Stimulated activated naive CD8-positive, alpha-beta T cell treated with anti-CD3 and anti-CD28 coated beads, Interleukin-15, Interleukin-2, amounts not matched to agents 100 U/mL and 50 U/mL, for 24 hours (primary cell): ENCODE data around the gene C11orf65.

Experiments used
- ATAC-seq: fragments of 150-1000 bp; cut with Tn5 transposase; one replicate; pipeline ENCODE4 v1.10.0; 2021
- DNase-seq: peaks from one replicate; pipeline ENCODE4 v3.0.0; 2021

Gene C11orf65

GRCh38 chr11:108368134-108368533, 99.2 kb downstream of the C11orf65 start:
- DNase-seq (no peak), ATAC-seq (no peak)

- DNase-seq (no peak), ATAC-seq (no peak)
These were observed 103.2 kb downstream of the C11orf65 start for GRCh38 chr11:108364159-108364558.

- DNase-seq (no peak), ATAC-seq (no peak)
These were observed 115.9 kb downstream of the C11orf65 start for GRCh38 chr11:108351468-108351867.

- ATAC-seq (no peak), DNase-seq (no peak)
These were observed 120.9 kb downstream of the C11orf65 start for GRCh38 chr11:108346451-108346850.

- ATAC-seq (no peak), DNase-seq (no peak)
These were observed 121.6 kb downstream of the C11orf65 start for GRCh38 chr11:108345767-108346166.

GRCh38 chr11:108343714-108344113, 123.6 kb downstream of the C11orf65 start:
- no peak for DNase-seq
- ATAC-seq: no peak

GRCh38 chr11:108341654-108342053, 125.7 kb downstream of the C11orf65 start:
- ATAC-seq: no peak
- no peak for DNase-seq

- DNase-seq (no peak), ATAC-seq (peak; percentile 65)
These were observed 126.4 kb downstream of the C11orf65 start for GRCh38 chr11:108340973-108341372.

- no peak for DNase-seq
- ATAC-seq: no peak
These were observed 128.6 kb downstream of the C11orf65 start for GRCh38 chr11:108338750-108339149.

GRCh38 chr11:108333403-108333899, 133.9 kb downstream of the C11orf65 start:
- ATAC-seq (no peak), DNase-seq (no peak)
